HG02840 (cell line): ENCODE data around the gene SIX3.

Source experiments
- ATAC-seq: cut with Tn5 transposase; IDR thresholded peaks from one replicate; pipeline ENCODE4 v1.9.1; 2021; ENCODE audit warnings: mild to moderate bottlenecking, moderate library complexity, moderate number of reproducible peaks; ENCODE audit not compliant: unreplicated experiment, low FRiP score

SIX3 gene

DNA sequence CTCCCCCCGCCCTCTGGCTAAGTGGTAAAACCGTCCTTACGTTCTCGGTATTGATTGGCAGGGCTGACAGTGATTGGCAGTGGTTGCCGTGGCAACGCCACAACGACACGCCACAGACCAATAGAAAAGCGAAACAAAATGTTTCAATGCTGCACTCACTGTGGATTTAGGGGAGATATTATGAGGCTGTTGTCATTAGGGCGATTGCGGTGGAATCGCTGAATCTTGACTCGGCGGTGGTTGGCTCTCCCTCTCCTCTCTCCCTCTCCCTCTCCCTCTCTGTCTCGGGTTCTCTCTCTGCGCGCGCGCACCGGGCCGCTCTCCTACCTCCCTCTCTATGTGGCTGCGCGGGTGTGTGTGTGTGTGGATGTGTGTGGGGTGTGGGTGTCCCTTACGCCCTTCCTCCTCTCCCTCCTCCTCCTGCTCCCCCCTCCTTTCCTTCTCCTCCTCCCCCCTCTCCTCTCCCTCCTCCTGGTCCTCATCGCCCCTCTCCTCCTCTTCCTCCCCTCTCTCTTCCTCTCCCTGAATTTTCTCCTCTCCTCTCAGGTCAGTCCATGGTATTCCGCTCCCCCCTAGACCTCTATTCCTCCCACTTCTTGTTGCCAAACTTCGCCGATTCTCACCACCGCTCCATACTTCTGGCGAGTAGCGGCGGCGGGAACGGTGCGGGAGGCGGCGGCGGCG, at the start of gene SIX3:
TSS of gene SIX3 (plus strand) at position 152 of the 684 bp plus-strand sequence. CDS start at position 555, 403 bp downstream.
- no peak for ATAC-seq

DNA sequence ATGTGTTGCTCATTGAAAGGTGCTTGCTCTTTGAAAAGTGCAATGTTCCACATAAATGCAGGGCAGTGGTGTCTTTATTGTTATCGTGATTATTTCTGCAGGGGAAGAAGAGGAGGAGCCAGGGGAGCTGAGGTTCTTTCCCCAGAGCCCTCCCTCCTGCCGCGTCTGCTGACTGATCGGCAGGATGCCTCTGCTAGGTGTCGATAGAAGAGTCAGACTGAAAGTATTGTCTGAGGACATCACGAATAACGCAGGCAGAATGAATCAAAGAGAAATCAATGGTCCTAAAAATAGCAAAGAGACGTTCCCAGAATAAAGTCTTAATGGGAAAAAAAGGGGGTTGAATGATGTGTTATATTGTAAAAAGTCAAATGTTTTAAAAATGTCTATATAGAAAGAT, 47.4 kb upstream of the SIX3 start:
- no peak for ATAC-seq

DNA sequence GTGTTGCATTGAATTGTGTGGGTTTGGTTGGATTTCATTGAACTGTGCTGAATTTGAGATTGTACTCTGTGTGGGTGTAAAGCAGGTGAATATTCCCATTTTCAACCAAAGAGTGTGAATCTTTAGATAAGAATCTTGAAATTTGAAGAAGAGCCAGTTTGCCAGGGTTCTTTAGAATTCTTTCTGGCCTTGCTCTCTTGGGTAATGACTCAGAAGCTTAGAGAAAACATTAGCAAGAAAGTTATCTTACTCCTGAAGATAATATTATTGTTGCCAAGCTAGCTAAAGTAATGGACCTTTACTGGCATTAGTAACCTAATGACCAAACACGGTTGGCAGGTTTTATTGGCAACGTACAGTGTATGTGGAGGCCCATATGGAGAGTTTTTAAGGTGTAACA, 46.4 kb upstream of the SIX3 start:
- ATAC-seq = no peak

DNA sequence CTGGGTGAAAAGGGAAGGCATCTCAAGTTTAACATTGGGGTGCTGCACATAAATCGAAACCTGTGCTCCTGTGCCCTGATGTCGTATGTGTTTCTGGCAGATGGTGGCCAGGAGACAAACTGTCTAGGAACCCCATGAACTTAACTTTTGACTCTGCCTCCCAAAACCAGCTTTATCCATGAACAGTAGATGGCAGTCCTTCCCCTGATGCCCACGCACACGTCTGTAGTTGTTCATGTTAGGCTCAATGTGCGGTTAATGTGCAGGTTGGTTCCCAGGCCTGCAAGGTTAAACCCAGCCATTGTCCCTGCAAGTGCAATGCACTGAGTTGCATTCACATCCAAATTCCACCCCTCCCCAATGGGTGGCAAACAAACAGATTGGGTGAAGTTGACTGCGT, 44.1 kb upstream of the SIX3 start:
- no peak for ATAC-seq

DNA sequence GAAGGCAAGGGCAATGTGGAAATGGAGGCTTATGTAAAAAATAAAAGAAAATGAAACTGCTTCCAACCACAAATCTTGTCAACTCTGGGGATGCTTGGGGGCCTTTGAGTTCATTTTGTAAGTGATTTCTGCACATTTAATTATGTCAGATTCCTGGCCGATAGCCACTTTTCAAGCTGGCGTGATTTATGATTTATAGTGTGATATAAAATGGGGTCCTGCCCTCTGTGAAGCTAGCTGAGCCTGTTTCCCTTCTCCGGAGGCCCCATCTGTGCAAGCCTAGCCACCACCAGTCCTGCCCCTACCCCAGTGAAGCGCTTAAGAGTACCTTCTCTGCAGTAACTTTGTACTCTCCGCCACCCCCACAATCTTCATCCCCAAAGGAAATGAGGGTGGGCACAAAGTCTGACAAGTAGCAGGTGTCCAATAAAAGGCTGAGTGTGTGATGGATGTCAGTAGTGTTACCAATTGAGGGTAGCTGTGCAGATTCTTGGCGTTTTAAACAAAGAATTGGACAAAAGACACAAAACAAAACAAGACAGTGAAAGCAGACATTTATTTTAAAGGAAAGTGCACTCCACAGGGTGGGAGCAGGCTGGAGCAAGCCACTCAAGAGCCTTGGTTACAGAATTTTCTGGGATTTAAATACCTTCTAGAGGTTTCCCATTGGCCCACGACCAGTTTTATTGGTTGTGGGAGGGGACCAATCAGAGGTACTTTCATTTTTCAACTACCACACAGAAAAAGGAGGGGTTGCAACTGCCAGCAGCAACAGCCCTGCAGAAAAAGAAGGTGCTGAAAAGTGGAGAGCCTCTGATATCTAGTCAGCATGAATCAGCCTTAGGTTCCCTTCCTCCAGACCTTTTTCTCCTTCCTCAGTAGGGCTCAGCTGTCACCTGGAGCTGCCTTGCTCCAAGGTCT, 39.0 kb upstream of the SIX3 start:
- ATAC-seq = no peak

DNA sequence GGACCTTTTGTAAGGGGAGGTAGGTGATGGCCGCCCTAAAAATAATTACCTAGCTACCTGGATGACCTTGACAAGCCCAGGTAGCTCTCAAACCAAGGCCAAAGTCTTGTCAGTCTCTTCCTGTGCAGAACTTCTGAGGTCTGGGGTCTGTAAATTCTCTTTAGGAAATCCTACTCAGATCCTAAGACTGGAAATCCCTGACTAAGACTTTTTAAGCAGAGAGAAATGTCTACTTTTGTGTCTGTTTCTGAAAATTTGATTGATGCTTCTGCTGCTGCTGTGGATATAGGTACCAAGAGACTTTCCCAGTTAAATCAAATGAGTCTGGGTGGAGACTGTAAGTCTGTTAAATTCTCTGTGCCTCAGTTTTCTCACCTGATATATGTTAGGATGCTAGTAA, 36.9 kb upstream of the SIX3 start:
- no peak for ATAC-seq

DNA sequence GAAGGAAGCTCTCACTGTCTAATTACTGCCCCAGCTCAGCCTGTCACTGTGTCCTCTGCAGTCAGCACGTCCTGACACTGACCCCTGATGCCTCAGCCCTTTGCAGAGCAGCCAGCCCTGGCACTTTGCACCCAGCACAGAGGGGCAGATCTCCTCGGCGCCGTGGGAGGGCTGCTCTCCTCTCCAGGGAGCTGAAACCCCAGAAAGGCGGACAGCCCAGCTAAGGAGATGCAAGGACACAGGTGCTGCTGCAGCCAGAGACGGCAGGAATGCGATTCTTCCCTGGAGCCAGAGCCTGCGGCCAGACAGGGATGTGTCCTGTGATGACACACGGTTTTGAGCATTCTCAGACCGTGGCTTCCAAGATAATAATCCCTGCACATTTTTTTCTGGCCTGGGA, 34.5 kb upstream of the SIX3 start:
- ATAC-seq = no peak

DNA sequence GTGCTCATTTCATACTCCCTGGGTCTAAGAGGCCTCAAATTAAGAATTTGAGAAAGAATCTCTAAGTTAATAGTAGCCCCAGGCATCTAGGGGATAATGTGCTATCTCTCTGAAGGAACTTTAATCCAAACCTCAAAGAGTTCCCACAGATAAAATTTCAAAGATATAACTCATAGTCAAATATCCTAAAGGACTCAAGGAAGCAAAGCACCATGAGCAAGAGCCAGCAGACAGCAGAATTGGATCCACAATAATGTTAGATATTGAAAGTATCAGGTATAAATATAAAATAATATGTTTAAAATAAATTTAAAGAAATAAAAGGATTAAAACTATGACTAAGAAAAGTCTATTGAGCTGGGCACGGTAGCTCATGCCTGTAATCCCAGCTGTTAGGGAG, 31.7 kb upstream of the SIX3 start:
- no peak for ATAC-seq

DNA sequence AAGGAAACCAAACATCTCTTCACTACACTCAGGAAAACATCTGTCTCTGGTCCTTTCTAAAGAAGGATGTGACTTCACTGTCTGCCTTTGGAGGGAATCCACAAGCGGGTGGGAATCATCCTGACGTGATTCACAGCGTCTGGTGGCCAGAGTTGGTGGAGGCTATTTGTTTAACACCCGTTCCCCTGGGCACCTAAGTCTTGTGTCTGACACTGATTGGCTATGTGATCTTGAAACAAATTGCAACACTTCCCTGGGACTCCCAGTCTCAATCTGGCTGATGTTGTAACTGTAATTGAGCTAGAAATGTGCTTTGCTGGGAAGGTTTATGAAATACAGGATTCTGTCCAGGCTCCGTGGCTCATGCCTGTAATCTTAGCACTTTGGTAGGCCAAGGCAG, 28.8 kb upstream of the SIX3 start:
- no peak for ATAC-seq

DNA sequence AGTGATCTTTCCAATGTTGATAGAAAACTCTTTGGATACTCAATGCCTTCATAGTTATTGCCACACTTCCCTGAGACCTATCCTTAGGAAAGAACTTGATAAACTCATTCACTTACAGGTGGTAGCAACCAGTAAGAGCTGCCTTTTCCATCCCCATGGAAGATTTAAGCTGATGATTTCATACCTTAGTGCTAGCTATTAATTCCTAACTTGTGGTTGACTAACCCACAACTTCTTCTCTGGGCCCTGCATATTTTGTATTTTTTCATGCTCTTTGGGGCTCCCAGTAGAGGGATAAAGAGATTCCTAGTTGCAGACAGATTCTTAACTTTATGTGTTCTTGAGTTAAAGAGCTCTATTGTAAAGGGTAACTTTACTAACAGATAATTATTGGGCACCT, 25.2 kb upstream of the SIX3 start:
- no peak for ATAC-seq

DNA sequence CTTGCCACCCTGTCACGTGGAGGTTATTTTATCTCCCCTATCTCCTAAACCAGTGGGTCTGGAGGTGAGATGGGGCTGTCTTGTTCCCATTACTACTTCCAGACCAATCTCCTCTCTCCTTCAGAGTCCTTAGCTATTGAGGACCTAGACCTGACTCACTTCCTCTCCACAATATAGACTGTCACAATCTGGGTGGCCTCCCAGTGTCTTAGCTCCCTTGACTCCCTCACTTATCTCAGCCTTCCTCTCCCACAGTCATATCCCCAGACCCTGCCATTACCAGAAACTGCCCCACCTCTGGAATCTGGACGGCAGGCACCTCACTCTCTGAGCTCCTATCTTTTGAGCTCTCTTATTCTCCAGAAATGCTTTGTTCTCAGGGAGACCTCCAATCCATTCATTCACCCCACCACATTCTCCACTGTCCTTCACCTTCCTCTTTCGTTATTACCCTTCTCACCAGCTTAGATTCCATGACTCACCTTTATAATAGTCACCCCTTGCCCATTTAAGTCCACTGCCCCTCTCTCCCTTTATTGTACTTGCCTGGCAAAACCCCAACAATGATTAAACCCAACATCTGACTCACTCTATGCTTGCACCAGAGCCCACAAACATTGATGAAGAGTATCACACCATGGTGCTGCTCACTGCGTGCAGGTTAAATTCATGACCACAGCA, 23.3 kb upstream of the SIX3 start:
- no peak for ATAC-seq

DNA sequence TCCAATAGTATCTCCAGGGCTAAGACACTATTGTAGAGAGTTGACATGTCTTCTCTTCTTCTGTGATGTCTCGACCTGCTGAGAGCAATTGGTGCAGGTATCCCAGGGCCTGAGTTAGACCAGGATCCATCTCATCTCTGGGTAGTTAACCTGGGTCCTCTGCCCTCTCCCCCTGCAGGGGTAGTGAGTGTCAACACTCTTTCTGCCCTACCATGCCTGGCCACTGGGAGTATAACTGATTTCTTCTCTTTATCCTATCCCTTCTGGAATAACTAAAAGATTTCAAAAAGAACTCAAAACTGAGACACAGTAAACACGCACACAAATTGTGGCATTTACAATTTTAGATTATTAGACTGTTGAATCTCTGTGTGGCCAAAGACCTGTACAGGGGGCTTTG, 20.8 kb upstream of the SIX3 start:
- ATAC-seq = no peak

DNA sequence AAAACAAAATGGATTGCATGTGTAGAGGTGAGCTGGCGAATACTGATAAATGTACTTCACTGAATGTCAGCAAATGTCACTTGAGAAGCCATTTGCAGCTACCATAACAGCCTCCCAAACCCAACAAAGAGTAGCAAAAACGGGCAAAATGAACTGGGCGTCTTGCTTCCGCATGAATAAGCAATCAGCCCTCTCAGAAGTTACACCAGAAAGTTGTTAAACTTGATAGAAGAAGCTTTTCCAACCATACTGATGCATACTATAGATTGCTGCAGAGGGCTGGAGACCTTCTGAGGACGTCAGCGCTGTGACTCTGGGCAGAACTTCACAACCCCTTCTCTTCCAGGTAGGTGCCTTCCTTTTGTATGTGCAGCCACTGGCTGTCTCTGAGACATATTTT, 18.7 kb upstream of the SIX3 start:
- no peak for ATAC-seq

DNA sequence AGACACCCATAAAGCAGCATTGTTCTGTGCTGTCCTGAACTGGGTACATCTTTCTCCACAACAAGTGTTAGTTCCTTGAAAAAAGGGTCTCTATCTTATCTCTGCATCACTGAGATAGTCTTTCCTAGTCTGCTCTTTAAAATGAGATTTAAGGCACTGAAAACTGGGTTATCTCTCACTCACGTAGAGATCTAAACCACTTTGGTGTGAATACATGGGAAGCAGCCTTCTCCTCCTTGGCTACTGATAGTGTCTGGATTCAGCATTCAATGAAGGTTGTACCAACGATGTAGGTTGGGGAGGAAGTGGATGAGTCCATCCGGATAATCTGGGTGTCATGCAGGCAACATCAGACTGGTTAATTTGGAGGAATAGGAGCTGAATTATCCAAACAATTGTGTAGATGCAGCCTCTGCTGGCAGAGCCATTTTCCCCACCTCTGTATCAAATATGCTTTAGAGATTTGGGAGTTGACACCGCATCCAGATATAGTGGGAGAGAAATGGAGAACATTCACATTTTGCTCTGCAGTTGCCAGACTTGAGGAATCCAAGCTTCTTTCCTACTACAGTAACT, 15.9 kb upstream of the SIX3 start:
- ATAC-seq = no peak

DNA sequence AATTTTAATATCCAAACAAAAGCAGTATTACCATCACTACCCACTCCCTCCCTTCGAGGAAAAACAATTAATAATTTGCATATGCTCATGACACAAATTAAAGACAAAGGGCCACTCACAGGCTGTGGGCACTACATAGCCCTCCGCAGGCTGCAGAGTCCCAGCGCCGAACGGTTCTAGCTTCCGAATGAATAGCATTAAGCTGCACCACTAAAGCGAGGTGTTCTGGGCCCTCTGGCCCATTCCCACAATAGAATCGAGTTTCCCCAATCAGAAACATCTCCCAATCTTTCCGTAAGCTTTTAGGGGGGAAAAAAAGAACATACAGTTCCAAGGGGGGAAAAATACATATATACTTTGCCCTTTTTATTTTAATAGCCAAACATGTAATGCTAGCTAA, 14.5 kb upstream of the SIX3 start:
- ATAC-seq = no peak

DNA sequence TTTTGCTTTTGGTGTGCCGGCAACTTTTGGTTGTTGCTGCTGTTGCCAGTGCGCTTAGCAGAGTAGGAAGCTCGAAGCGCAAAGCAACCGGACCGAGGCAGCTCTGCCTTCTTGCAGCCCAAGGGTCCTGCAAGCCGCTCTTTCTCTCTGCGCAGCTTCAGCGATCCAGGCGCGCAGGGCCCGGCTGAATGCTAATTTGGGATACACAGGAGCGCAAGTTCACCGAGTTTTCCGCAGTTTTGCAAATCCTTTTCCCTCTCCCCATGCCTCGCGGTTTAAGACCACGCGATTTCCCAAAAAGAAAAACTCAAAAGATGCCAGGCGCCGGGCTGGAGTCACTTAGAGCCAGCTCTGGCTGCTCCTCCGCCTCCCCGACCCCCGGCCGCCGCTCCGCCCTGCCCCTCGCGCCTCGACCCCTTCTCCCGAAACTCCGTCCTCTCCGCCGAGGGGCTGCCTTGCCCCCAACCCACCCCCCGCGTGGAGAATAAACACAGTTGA, 13.5 kb upstream of the SIX3 start:
- no peak for ATAC-seq

DNA sequence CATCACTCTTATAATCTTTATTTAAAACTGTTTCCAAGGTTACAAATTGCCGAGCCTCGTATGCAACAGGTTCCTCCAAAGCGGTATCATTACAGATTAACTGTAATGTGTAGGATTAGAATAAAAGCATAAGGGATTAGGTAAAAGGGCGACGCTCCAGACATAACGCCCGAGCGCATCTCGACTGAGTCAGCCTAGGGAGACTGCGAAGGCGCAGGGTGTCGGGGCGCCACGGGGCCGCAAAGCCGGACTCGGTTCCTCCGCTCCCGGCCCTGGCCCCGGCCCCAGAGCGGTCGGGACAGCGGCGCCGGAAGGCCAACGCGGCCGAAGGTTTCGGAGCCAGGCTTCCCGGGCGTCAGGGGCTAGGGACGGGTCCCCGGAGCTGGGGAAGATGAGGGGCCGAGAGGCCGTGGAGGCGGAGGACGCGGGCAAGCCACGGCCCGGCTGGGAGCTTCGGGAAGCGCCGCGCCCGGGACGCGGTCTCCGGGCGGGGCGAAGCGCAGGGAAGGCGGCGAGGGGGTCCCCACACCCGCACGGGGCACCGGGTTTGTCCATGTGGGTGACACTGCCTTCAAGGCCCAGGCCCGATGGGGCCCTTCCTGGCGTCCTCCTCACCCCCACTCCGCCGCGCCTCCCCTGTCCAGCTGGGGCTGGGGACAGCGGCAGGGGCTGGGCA, 12.9 kb upstream of the SIX3 start:
- no peak for ATAC-seq

DNA sequence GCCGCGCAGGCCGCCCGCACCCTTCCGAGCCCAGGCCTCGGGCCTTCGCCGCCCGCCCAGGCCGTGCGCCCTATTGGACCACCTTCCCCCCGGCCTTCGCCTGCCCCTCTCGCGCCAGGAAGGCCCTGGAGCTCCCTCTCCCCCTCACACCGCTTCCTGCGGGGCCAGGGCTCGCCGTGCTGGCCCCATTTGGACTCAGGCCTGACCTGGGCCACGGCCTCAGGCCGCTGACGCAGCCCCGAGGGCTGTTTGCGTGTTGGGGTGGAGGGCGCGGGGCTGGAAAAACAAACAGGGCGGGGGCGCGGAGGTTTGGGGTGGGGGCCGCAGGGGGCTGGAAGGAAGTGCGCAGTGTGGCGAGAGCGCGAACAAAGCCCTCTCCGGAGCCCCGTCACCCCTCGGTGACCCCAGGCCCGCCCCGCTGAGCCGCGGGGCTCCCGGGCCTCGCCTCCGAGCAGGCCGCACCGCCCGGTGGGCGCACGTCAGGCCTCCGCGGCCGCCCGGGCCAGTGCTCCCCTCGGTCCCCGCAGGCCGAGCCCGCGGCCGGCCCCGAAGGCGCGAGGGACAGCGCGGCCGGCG, 12.3 kb upstream of the SIX3 start:
- no peak for ATAC-seq

DNA sequence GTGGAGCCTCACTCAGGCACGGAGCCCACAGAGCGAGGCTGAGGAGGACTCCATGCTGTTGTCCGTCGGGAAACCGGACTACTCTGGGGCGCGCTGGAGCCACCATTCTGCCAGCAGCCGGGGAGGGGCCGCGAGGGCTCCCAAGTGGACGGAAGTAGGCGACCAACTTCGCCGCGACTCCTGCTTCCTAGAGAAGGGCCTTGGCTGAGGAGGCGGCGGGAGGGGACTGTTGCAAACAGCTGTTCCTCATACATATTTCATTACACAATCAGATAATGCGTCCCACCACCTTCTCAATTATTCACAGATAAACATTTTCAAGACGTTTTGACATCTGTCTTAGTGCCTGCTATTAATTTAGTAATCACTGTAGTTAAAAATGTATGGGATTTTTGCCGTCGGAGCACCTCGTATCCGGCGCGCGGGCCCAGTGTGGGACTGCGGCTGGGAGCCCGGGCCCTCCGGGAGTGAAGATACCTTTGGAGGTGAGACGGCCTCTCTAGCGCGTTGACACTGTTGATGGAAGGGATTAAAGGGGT, 11.7 kb upstream of the SIX3 start:
- ATAC-seq = no peak
